Astrocyte (in vitro differentiated cells and primary cell): Measurements from ENCODE around the gene ZNF584. TPM values are rescaled to one million over a fixed set of nuclear protein-coding genes. Genes with fewer than 3 reads are reported as not detected.

Source experiments
- DNase-seq: peaks from one replicate; pipeline ENCODE4 v3.0.0-alpha.2; 2010; ENCODE audit warnings: low read depth
- FAIRE-seq: peaks from 2 replicates; lab custom pipeline; 2011; peaks lifted over from hg19 to GRCh38; lab: Jason Lieb, UNC
- H2AFZ ChIP-seq: 2 replicates; pipeline ENCODE4 v1.6.0; 2012; ENCODE audit warnings: low read depth, low read length, inconsistent platforms
- H3K27ac ChIP-seq: 2 replicates; pipeline ENCODE4 v1.5.1; 2011; ENCODE audit warnings: low read depth, low read length, inconsistent platforms
- H3K27me3 ChIP-seq: 2 replicates; pipeline ENCODE4 v1.6.0; 2011; ENCODE audit warnings: low read length, inconsistent platforms; ENCODE audit not compliant: insufficient read depth
- H3K36me3 ChIP-seq: 2 replicates; pipeline ENCODE4 v1.5.1; 2011; ENCODE audit warnings: low read length, inconsistent platforms; ENCODE audit not compliant: insufficient read depth
- H3K4me1 ChIP-seq: 2 replicates; pipeline ENCODE4 v1.5.1; 2011; ENCODE audit warnings: low read length, inconsistent platforms; ENCODE audit not compliant: insufficient read depth
- H3K4me2 ChIP-seq: 2 replicates; pipeline ENCODE4 v1.6.0; 2012; ENCODE audit warnings: low read length, inconsistent platforms
- H3K4me3 ChIP-seq: 2 replicates; pipeline ENCODE4 v1.5.1; 2011; ENCODE audit warnings: low read depth, mild to moderate bottlenecking, low read length, inconsistent platforms; ENCODE audit not compliant: insufficient read depth
- H3K79me2 ChIP-seq: 2 replicates; pipeline ENCODE4 v1.6.0; 2012; ENCODE audit warnings: mild to moderate bottlenecking, low read length, inconsistent platforms; ENCODE audit not compliant: insufficient read depth
- H3K9ac ChIP-seq: 2 replicates; pipeline ENCODE4 v1.6.0; 2012; ENCODE audit warnings: mild to moderate bottlenecking, low read length, inconsistent platforms
- H3K9me3 ChIP-seq: 2 replicates; pipeline ENCODE4 v1.5.1; 2012; ENCODE audit warnings: low read depth, mild to moderate bottlenecking, low read length, inconsistent platforms; ENCODE audit not compliant: insufficient read depth
- H4K20me1 ChIP-seq: 2 replicates; pipeline ENCODE4 v1.6.0; 2012; ENCODE audit warnings: low read length, inconsistent platforms; ENCODE audit not compliant: insufficient read depth
- H3K27ac Mint-ChIP-seq: one replicate; pipeline ENCODE4 v1.8.0; 2021; ENCODE audit warnings: mild to moderate bottlenecking, mixed read lengths; ENCODE audit not compliant: unreplicated experiment
- H3K27me3 Mint-ChIP-seq: one replicate; pipeline ENCODE4 v1.8.0; 2021; ENCODE audit warnings: low read depth, mixed read lengths; ENCODE audit not compliant: unreplicated experiment
- H3K36me3 Mint-ChIP-seq: one replicate; pipeline ENCODE4 v1.8.0; 2021; ENCODE audit warnings: low read depth, mixed read lengths; ENCODE audit not compliant: unreplicated experiment
- H3K4me1 Mint-ChIP-seq: one replicate; pipeline ENCODE4 v1.8.0; 2021; ENCODE audit warnings: low read depth, mixed read lengths; ENCODE audit not compliant: unreplicated experiment
- H3K4me3 Mint-ChIP-seq: one replicate; pipeline ENCODE4 v1.8.0; 2021; ENCODE audit warnings: mild to moderate bottlenecking, moderate library complexity, mixed read lengths; ENCODE audit not compliant: unreplicated experiment
- H3K9me3 Mint-ChIP-seq: one replicate; pipeline ENCODE4 v1.8.0; 2021; ENCODE audit warnings: mild to moderate bottlenecking, mixed read lengths; ENCODE audit not compliant: unreplicated experiment
- CTCF ChIP-seq: IDR thresholded peaks from 2 replicates; pipeline ENCODE4 v1.5.1; 2011; ENCODE audit warnings: low read depth, mild to moderate bottlenecking, inconsistent platforms, low read length, moderate library complexity; ENCODE audit not compliant: insufficient read depth
- EZH2 ChIP-seq: IDR thresholded peaks from 2 replicates; pipeline ENCODE4 v1.6.1; 2012; ENCODE audit warnings: mild to moderate bottlenecking, low read length, inconsistent platforms; ENCODE audit not compliant: insufficient read depth
- total RNA-seq: library from RNA; stranded (reverse); gene quantifications from 2 replicates; pipeline ENCODE4 v1.2.1, GENCODE V29; 2021

ZNF584 gene
- total RNA-seq, 1 donor from 2014 or later: 12.7 TPM

GRCh38 chr19:58381460-58382212, 26.8 kb upstream of the ZNF584 start:
- Histone ChIP-seq H3K27me3 (no peaks in the 10 kb centered on the region), H3K9ac (peak overlapping the region; percentile 86), H3K79me2 (peaks cover 29% of the 10 kb centered on the region), H3K4me1 (peaks cover 20% of the 10 kb centered on the region), H3K4me3 (peak overlapping the region; percentile 79), H3K9me3 (no peaks in the 10 kb centered on the region), H3K27ac (peak overlapping the region; percentile 84), H4K20me1 (no peaks in the 10 kb centered on the region), H3K4me2 (peak overlapping the region; percentile 88), H2AFZ (no peak overlapping the region), H3K36me3 (no peaks in the 10 kb centered on the region)
- no peak for DNase-seq
- Mint-ChIP-seq H3K9me3 (no peaks in the 10 kb centered on the region), H3K27ac (peak overlapping the region; percentile 89), H3K4me3 (peak overlapping the region; percentile 92), H3K27me3 (no peaks in the 10 kb centered on the region), H3K36me3 (no peaks in the 10 kb centered on the region), H3K4me1 (peaks cover 12% of the 10 kb centered on the region)
- no peak for FAIRE-seq
- no peak for TF ChIP-seq CTCF
- no peak for TF ChIP-seq EZH2

- Histone ChIP-seq H3K27ac (no peak overlapping the region), H2AFZ (no peak overlapping the region), H3K4me3 (no peak overlapping the region), H3K4me2 (no peak overlapping the region), H3K4me1 (peaks cover 24% of the 10 kb centered on the region), H3K79me2 (peaks cover 41% of the 10 kb centered on the region), H3K9ac (no peak overlapping the region), H3K27me3 (no peaks in the 10 kb centered on the region), H4K20me1 (peaks cover 10% of the 10 kb centered on the region), H3K36me3 (peaks cover under 1% of the 10 kb centered on the region), H3K9me3 (no peaks in the 10 kb centered on the region)
- H3K4me3 Mint-ChIP-seq: peak overlapping the region; percentile 92
- DNase-seq: no peak
- TF ChIP-seq EZH2: no peak
- TF ChIP-seq CTCF: no peak
- peaks cover 3% of the 10 kb centered on the region for H3K36me3 Mint-ChIP-seq
- no peaks in the 10 kb centered on the region for H3K9me3 Mint-ChIP-seq
- no peak overlapping the region for H3K27ac Mint-ChIP-seq
- H3K27me3 Mint-ChIP-seq: no peaks in the 10 kb centered on the region
- H3K4me1 Mint-ChIP-seq: peaks cover 16% of the 10 kb centered on the region
- no peak for FAIRE-seq
Observed at GRCh38 chr19:58382997-58383603, 25.3 kb upstream of the ZNF584 start.
